Endothelial cell of umbilical vein (primary cell): ENCODE data around the gene LGALS7B. TPM values are rescaled to one million over a fixed set of nuclear protein-coding genes. Genes with fewer than 3 reads are reported as not detected.

Source experiments
- BruUV-seq: library from RNA; stranded (reverse); fragments of 400-500 nt; replicated peaks from 2 replicates; lab custom pipeline; 2021; lab: Mats Ljungman, UMichigan
- CTCF ChIA-PET: fragments of 300-600, 350-600 bp; sonication (Branson Sonifier 250); formaldehyde crosslinking; loops from one replicate; lab custom pipeline; 2021; ENCODE audit warnings: antibody characterized with exemption, inconsistent platforms; lab: Charles Lee
- POLR2A ChIA-PET: fragments of 300-600, 350-600 bp; sonication (Branson Sonifier 250); formaldehyde crosslinking; loops from one replicate; lab custom pipeline; 2021; ENCODE audit warnings: antibody characterized with exemption, inconsistent platforms; lab: Charles Lee
- DNase-seq: peaks from one replicate; pipeline ENCODE4 v3.0.0-alpha.2; 2011; ENCODE audit warnings: low read depth, low spot score
- FAIRE-seq: peaks from 2 replicates; lab custom pipeline; 2011; peaks lifted over from hg19 to GRCh38; lab: Jason Lieb, UNC
- H2AFZ ChIP-seq: 2 replicates; pipeline ENCODE4 v1.6.0; 2012; ENCODE audit warnings: low read depth, low read length, control low read depth, inconsistent platforms
- H3K27ac ChIP-seq: 2 replicates; pipeline ENCODE4 v1.5.1; 2011; ENCODE audit warnings: low read depth, mild to moderate bottlenecking, control low read depth, low read length, moderate library complexity; ENCODE audit not compliant: insufficient read depth
- H3K27me3 ChIP-seq, 2 experiments: 2 replicates each; pipeline versions ENCODE4 v1.6.0 to v1.6.1; 2011; ENCODE audit warnings: low read length in 2 of 2, mixed read lengths in 1 of 2; ENCODE audit not compliant: control insufficient read depth in 2 of 2, insufficient read depth in 2 of 2
- H3K36me3 ChIP-seq, 2 experiments: 2 replicates in 1 of 2; 3 replicates in 1 of 2; pipeline ENCODE4 v1.5.1; 2011; ENCODE audit warnings: low read length in 2 of 2, mild to moderate bottlenecking in 1 of 2, moderate library complexity in 1 of 2; ENCODE audit not compliant: control insufficient read depth in 2 of 2, insufficient read depth in 2 of 2; ENCODE audit errors: extremely low read depth in 1 of 2
- H3K4me1 ChIP-seq: 3 replicates; pipeline ENCODE4 v1.5.1; 2011; ENCODE audit warnings: mild to moderate bottlenecking, low read length; ENCODE audit not compliant: control insufficient read depth, insufficient read depth; ENCODE audit errors: extremely low read depth
- H3K4me2 ChIP-seq: 2 replicates; pipeline ENCODE4 v1.6.1; 2011; ENCODE audit warnings: low read length, control low read depth, mixed read lengths; ENCODE audit not compliant: insufficient read depth
- H3K4me3 ChIP-seq, 3 experiments: fragments of 200-600 bp in 1 of 3; sonication (generic), shearing (Covaris generic) in 1 of 3; replicated peaks in 1 of 3; 2 replicates each; pipeline ENCODE4 v1.5.1; 2011 to 2016; ENCODE audit warnings: control low read depth in 3 of 3, low read length in 3 of 3, mild to moderate bottlenecking in 2 of 3, inconsistent platforms in 1 of 3, low read depth in 1 of 3, moderate library complexity in 1 of 3; ENCODE audit not compliant: insufficient read depth in 1 of 3
- H3K79me2 ChIP-seq: 2 replicates; pipeline ENCODE4 v1.6.0; 2012; ENCODE audit warnings: low read length, inconsistent platforms; ENCODE audit not compliant: control insufficient read depth, insufficient read depth
- H3K9ac ChIP-seq: replicated peaks from 2 replicates; pipeline ENCODE3; 2011; ENCODE audit warnings: low read length, control low read depth; ENCODE audit not compliant: insufficient read depth; ENCODE audit errors: extremely low read depth
- H3K9me1 ChIP-seq: replicated peaks from 3 replicates; pipeline ENCODE4 v1.6.0; 2011; ENCODE audit warnings: mild to moderate bottlenecking, low read length; ENCODE audit not compliant: control insufficient read depth, insufficient read depth; ENCODE audit errors: extremely low read depth
- H3K9me3 ChIP-seq: replicated peaks from 2 replicates; pipeline ENCODE4 v1.5.1; 2012; ENCODE audit warnings: low read length, inconsistent platforms; ENCODE audit not compliant: control insufficient read depth, insufficient read depth
- H4K20me1 ChIP-seq: replicated peaks from 2 replicates; pipeline ENCODE3; 2011; ENCODE audit warnings: mild to moderate bottlenecking, low read length; ENCODE audit not compliant: control insufficient read depth, insufficient read depth; ENCODE audit errors: extremely low read depth
- CTCF ChIP-seq, 2 donors: IDR thresholded peaks; 1 replicate in 1 of 2; 2 replicates in 1 of 2; pipeline ENCODE4 v1.5.1; 2011; ENCODE audit warnings: low read length in 2 of 2, mild to moderate bottlenecking in 2 of 2, moderate library complexity in 2 of 2, control low read depth in 1 of 2, inconsistent platforms in 1 of 2, low read depth in 1 of 2; ENCODE audit not compliant: insufficient read depth in 1 of 2; ENCODE audit errors: extremely low read depth in 1 of 2
- EZH2 ChIP-seq: IDR thresholded peaks from 2 replicates; pipeline ENCODE4 v1.6.1; 2012; ENCODE audit warnings: borderline replicate concordance, low read depth, mild to moderate bottlenecking, moderate library complexity, low read length, inconsistent platforms; ENCODE audit not compliant: severe bottlenecking
- FOS ChIP-seq: IDR thresholded peaks from 2 replicates; pipeline ENCODE4 v1.6.1; 2011; ENCODE audit warnings: mild to moderate bottlenecking, low read length, moderate library complexity, borderline replicate concordance; ENCODE audit not compliant: insufficient read depth
- GATA2 ChIP-seq: IDR thresholded peaks from 2 replicates; pipeline ENCODE4 v1.7.0; 2011; ENCODE audit warnings: low read depth, mild to moderate bottlenecking, moderate library complexity, mixed read lengths, low read length; ENCODE audit not compliant: insufficient read length, insufficient read depth
- JUN ChIP-seq: IDR thresholded peaks from 2 replicates; pipeline ENCODE4 v1.6.1; 2011; ENCODE audit warnings: borderline replicate concordance, low read depth; ENCODE audit not compliant: insufficient read length, insufficient read depth
- MYC ChIP-seq: IDR thresholded peaks from one replicate; pipeline ENCODE4 v1.6.1; 2011; ENCODE audit warnings: mild to moderate bottlenecking, low read depth, low read length
- POLR2A ChIP-seq: IDR thresholded peaks from 2 replicates; pipeline ENCODE4 v1.6.1; 2012; ENCODE audit warnings: low read depth, mild to moderate bottlenecking, control low read depth, low read length
- dilution Hi-C: fragments of 300-500 bp; cut with MboI; formaldehyde crosslinking; loops from one replicate; pipeline ENCODE4 v1.15.0; 2019; ENCODE audit warnings: low sequenced_read_pairs; ENCODE audit not compliant: extremely low pct_ligation_motif_present
- intact Hi-C: fragments of 100-400 bp; cut with micrococcal nuclease; formaldehyde crosslinking; loops from one replicate; pipeline ENCODE4 v1.10.0; 2022
- polyA plus RNA-seq, 4 experiments: library from polyadenylated mRNA; depleted of rRNA in 3 of 4; stranded (reverse) in 3 of 4; unstranded in 1 of 4; fragments of >200 nt; gene quantifications; 2 replicates each; pipeline versions ENCODE4 v1.2.1 to v1.2.3, GENCODE V29; 2011 to 2012; ENCODE audit warnings: missing spikeins in 1 of 4
- total RNA-seq: library from RNA; stranded (reverse); gene quantifications from 2 replicates; pipeline ENCODE4 v1.2.3, GENCODE V29; 2021

Gene LGALS7B
- total and polyA plus RNA-seq, 2 donors (not counting 3 experiments of a cell fraction or from before 2014, with no cell fraction given): not detected

GRCh38 chr19:38765214-38765613 lies 23.8 kb upstream of the LGALS7B start:
- Histone ChIP-seq H3K9ac (no peak overlapping the region), H3K4me2 (no peak overlapping the region), H3K9me1 (no peaks in the 10 kb centered on the region), H3K79me2 (no peaks in the 10 kb centered on the region), H2AFZ (no peak overlapping the region), H3K9me3 (no peaks in the 10 kb centered on the region), H4K20me1 (no peaks in the 10 kb centered on the region), H3K4me1 (peaks cover 4% of the 10 kb centered on the region), H3K27me3 (no peaks in the 10 kb centered on the region), H3K4me3 (no peak overlapping the region), H3K36me3 (no peaks in the 10 kb centered on the region), H3K27ac (no peak overlapping the region)
- DNase-seq (no peak), FAIRE-seq (no peak)
- POLR2A ChIA-PET: no interaction called here
- CTCF ChIA-PET: interaction anchor here (0.7 to 0.8 kb wide), 2 partner anchors 23 to 110 kb away, joined by 4 read pairs; no protein-coding TSS in a partner anchor
- no peak for TF ChIP-seq CTCF (IDR thresholded peaks at IDR 0.05; ENCODE audit: extremely low read depth in 1 of 2, insufficient read depth in 1 of 2, low read depth in 1 of 2, low read length in 2 of 2)
- TF ChIP-seq FOS: no peak
- TF ChIP-seq EZH2: no peak
- TF ChIP-seq POLR2A: no peak
- BruUV-seq: no TSS peak
- intact Hi-C loops: loop anchor here (5.0 kb wide), 1 partner anchor 67 kb away; the partner anchor contains the start of gene ECH1
- dilution Hi-C loops: no loop called here

- H3K9me1 ChIP-seq: no peaks in the 10 kb centered on the region
- H3K4me3 ChIP-seq: no peak overlapping the region
- no peak overlapping the region for H2AFZ ChIP-seq
- intact Hi-C loops: loop anchor here (5.0 kb wide), 1 partner anchor 66 kb away; the partner anchor contains the start of gene ECH1
- no peaks in the 10 kb centered on the region for H3K27me3 ChIP-seq
- no peaks in the 10 kb centered on the region for H3K79me2 ChIP-seq
- dilution Hi-C loops: no loop called here
- H3K36me3 ChIP-seq: no peaks in the 10 kb centered on the region
- TF ChIP-seq JUN (no peak), GATA2 (no peak), MYC (no peak), EZH2 (no peak)
- H3K9me3 ChIP-seq: no peaks in the 10 kb centered on the region
- no TSS peak for BruUV-seq
- peaks cover 4% of the 10 kb centered on the region for H3K4me1 ChIP-seq
- H4K20me1 ChIP-seq: no peaks in the 10 kb centered on the region
- no peak overlapping the region for H3K4me2 ChIP-seq
- H3K27ac ChIP-seq: no peak overlapping the region
- DNase-seq (no peak), FAIRE-seq (peak; percentile 54)
- CTCF ChIA-PET: interaction anchor here (0.9 kb wide), 1 partner anchor 65 kb away, joined by 3 read pairs; the partner anchor contains the start of gene ECH1
- no peak overlapping the region for H3K9ac ChIP-seq
- POLR2A ChIA-PET: no interaction called here
Observed at GRCh38 chr19:38766276-38767047, 22.5 kb upstream of the LGALS7B start.
